Fibroblast of peridontal ligament (primary cell): Measurements from ENCODE around the gene ASAH2.
A peak's percentile ranks its signal among the peaks of the same experiment; 100 is the strongest.
"Not testable (repeated sequence)": the region's sequence is repeated elsewhere in the genome, so short reads cannot be mapped to it uniquely, and the experiment has no call there.

ENCODE experiments used
- DNase-seq: peaks from one replicate; pipeline ENCODE4 v3.0.0-alpha.2; 2010; ENCODE audit errors: extremely low read depth

The ASAH2 gene

DNA sequence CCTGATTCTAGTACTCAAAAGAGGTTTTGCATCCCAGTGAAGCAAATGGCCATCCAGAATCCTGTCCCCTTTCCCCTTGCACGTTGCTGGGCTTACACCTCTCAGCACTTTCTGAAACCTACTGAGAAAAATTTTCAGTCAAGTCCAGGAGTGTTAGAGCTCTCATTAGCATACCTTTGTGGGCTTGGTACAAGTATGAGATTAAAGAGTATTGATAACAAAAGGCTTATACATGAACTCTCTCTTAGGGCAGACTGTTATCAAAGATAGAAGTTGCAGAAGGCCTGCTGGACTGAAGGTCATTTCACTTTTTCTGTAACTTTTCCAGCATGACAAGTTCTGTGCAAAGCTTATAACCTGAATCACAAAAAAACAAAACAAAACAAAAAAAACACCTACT lies at the start of gene ASAH2:
ASAH2 (minus strand) TSS at position 123 of the 400 bp plus-strand sequence. CDS start 2,906 bp downstream, outside the sequence.
- DNase-seq = no peak

DNA sequence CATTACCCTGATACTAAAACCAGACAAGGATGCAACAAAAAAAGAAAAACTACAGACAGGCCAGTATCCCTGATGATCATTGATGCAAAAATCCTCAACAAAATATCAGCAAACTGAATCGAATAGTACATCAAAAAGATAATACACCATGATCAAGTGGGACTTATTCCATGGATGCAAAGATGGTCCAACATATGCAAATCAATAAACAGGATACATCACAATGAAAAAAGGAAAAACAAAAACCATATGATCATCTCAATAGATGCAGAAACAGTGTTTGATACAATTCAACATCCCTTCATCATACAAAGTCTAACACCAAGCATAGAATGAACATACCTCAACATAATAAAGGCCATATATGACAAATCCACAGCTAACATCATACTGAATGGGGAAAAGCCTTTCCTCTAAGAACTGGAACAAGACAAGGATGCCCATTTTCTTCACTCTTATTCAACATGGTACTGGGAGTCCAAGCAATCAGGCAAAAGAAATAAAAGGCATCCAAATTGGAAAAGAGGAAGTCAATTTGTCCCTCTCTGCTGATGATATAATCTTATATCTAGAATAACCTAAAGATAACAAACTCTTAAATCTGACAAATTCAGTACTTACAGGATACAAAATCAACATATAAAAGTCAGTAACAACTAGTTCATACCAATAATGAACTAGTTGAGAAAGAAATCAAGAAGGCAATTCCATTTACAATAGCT lies 48.8 kb upstream of the ASAH2 start:
- DNase-seq = no peak

- no peak for DNase-seq
Measured at GRCh38 chr10:50295367-50295766, 44.1 kb upstream of the ASAH2 start.

- DNase-seq = no peak
Measured at GRCh38 chr10:50294582-50294981, 43.3 kb upstream of the ASAH2 start.

GRCh38 chr10:50293513-50294313 lies 42.4 kb upstream of the ASAH2 start:
- no peak for DNase-seq

DNA sequence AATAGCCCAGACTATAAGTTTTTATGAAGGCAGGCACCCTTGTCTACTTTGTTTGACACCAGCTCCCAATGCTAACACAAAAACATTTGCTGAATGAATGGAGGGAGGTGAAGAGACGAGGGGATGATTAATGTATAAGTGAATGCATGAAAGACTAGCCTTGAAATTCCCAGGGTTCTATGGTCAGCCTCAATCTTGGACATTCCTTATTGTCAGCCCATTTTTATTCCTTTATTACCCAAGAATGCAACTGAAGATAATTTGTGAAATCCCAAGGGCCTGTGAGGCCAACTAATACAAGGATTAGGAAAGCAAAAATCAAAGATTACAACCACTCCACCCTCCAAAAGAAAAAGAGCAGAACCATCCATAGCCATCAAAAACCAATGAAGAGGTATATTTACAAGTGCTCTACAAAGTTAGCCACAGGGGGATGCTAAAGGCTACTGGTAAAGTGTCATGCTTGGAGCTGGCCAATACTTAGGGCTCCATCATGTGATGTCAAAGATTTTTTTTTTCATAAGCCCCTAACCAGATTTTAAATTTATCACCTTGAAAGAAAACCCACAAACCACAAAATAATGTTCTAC lies 40.0 kb upstream of the ASAH2 start:
- DNase-seq = peak; percentile 52

- no peak for DNase-seq
Measured at GRCh38 chr10:50289196-50289595, 37.9 kb upstream of the ASAH2 start.

GRCh38 chr10:50286996-50287803 lies 35.9 kb upstream of the ASAH2 start:
- DNase-seq = peak; percentile 16

- DNase-seq = peak; percentile 99
Measured at GRCh38 chr10:50286517-50286916, 35.2 kb upstream of the ASAH2 start.

- DNase-seq = no peak
Measured at GRCh38 chr10:50281967-50282522, 30.7 kb upstream of the ASAH2 start.

- no peak for DNase-seq
Measured at GRCh38 chr10:50281210-50281966, 30.1 kb upstream of the ASAH2 start.

GRCh38 chr10:50280049-50280841 lies 28.9 kb upstream of the ASAH2 start:
- no peak for DNase-seq

DNA sequence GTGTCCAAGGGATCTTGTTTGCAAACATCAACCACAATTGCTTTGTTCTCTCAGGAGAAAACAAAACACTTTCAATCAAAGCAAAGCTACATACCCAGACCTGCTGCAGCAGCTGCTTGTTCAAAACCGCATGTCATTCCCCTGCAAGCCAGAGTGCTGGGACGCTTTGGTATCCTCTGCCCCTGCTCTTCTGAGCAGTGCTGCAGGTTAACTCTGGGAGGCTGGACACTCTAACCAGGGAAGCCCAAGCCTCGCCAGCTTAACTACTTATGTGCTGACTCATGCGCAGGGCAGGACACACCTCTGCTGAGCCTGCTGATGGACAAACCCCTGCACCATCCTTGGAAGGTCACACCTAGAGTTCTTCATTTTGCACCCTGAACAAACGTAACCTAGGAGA lies 28.2 kb upstream of the ASAH2 start:
- no peak for DNase-seq

- DNase-seq = peak; percentile 18
Measured at GRCh38 chr10:50275650-50276235, 24.4 kb upstream of the ASAH2 start.

GRCh38 chr10:50272531-50272930 lies 21.2 kb upstream of the ASAH2 start:
- DNase-seq = no peak

GRCh38 chr10:50271564-50272250 lies 20.4 kb upstream of the ASAH2 start:
- no peak for DNase-seq

- not testable (repeated sequence) for DNase-seq
Measured at GRCh38 chr10:50267877-50268276, 16.6 kb upstream of the ASAH2 start.

- not testable (repeated sequence) for DNase-seq
Measured at GRCh38 chr10:50262625-50263024, 11.3 kb upstream of the ASAH2 start.

- DNase-seq = peak; percentile 6
Measured at GRCh38 chr10:50260791-50261281, 9.5 kb upstream of the ASAH2 start.
